T-helper 2 cell treated with Interferon-gamma antibody and Interleukin-4, amounts not matched to agents 100 ng/mL and 5 ng/mL, for 36 hours (primary cell): ENCODE data around the gene MGARP. TPM values are rescaled to one million over a fixed set of nuclear protein-coding genes. Genes with fewer than 3 reads are reported as not detected.
"Not testable (repeated sequence)": the region's sequence is repeated elsewhere in the genome, so short reads cannot be mapped to it uniquely, and the experiment has no call there.

ENCODE experiments used
- intact Hi-C: fragments of 100-400 bp; cut with micrococcal nuclease; formaldehyde crosslinking; loops from one replicate; pipeline ENCODE4 v1.15.1; 2023
- total RNA-seq: library from RNA; stranded (reverse); gene quantifications from 2 replicates; pipeline ENCODE4 v1.2.3, GENCODE V29; 2022

Gene MGARP
- total RNA-seq, 1 donor from 2014 or later = 0.16 TPM

DNA sequence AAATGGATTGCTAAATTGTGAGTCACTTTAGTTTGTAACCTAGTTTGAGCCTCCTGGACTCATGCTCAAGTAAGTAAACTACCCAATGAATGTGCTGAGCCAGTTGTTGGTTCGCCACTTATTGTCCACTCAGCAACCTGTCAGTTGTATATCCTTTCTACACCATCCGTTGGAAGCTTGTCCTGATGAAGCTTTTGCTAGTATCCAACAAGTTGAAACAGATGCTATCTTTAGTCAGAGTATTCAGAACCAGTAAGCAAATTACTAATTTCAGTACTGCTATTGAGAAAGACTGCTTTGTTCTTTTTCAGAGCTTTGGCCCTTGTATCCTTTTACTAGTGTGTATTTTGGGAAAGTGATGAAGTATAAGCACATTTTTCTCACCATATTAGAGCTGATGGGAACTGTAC, 17.0 kb upstream of the MGARP start:
- intact Hi-C loops = no loop called here

DNA sequence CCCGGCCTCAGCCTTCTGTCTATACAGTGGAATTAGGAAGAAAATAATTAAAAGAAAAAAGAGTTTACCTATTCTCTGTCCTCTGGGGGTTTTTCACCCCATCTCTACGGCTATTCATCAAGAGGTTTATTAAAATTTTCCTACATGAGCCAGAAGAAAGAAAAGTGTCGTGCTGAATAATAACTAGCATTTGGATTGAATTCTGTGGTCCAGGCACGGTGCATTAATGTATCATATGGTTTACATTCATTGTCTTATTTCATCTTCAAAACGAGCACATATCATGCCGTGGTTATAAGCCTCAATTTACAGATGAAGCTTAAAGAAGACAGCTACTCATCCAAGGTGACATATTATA, 15.9 kb upstream of the MGARP start:
- intact Hi-C loops = loop anchor here (1.0 kb wide), 4 partner anchors 67 to 266 kb away; no protein-coding TSS in a partner anchor

- intact Hi-C loops = loop anchor here (1.0 kb wide), 4 partner anchors 66 to 265 kb away; no protein-coding TSS in a partner anchor
Observed at GRCh38 chr4:139295206-139295941, 15.3 kb upstream of the MGARP start.

- intact Hi-C loops = no loop called here
Observed at GRCh38 chr4:139286186-139286698, 6.2 kb upstream of the MGARP start.

GRCh38 chr4:139282721-139283075, 2.7 kb upstream of the MGARP start:
- intact Hi-C loops = no loop called here

DNA sequence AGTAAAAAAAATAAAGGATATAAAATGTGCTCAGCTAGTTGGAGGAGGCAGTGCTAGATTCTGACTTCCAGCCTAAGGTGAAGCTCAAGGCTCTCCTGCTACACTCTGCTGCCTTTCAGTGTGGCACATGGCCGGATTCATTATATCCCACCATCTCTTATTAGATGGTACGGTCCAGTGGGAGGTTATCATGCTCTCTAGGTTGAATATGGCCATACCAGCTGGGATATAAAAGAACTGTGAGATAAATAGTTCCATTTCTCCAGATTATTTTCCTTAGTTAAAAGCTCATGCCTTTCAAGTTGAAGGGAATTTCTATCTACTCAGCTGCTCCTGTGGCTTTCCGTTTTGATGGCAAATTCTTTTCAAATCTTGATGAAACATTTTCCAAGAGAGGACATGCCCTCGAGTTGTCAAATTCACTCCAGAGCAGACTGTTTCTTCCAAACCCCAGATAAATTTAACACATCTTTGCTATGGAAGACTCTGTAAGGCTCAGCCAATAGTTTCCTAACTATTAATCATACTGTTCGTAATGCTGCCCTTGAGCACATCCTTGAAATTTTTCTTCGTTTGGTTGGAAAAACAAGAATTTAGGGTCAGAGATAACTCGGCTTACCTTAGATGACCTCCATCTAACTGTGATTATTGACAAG, 2.2 kb upstream of the MGARP start:
- intact Hi-C loops = no loop called here

DNA sequence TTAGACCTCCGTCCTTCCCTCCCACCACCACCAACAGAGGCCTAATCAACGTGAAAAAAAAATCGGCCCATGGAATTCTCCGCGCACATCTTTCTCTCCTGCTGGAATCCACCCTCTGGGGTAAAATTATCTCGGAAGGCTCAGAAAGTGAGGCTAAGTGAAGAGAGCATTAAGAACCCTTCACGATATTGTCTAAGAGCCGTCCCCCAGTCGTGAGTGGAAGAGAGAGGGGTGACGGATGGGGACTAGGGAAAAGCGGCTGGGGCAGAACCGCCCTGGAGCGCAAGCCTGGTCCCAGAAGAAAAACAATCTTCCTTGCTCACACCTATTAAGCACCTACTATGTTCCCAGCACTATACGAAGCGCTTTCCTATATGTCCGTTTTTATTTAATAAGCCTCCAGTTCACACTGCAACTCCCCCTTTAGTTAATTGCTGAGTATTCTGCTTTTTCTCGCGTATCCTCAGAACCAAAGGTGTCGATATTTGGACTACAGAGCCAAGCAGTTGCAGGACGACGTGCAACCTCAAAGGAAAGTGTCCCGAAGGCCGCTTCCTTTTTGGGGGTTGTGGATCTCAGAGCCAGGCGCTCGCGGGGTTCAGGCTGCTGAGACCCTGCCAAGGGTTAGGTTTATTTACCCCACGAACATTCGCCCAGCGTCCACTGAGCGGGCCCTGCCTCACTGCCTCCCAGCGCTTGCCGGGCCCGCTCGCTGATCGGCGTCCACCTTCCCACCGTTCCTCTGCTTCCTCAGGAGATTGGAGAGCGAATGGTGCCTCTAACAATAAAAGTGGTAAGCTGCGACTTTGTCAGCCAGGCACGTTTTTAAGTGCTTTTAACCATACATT, 889 bp downstream of the MGARP start:
- intact Hi-C loops = no loop called here

GRCh38 chr4:139278485-139278884, 1.5 kb downstream of the MGARP start:
- intact Hi-C loops = no loop called here

GRCh38 chr4:139275281-139275735, 4.7 kb downstream of the MGARP start:
- intact Hi-C loops = no loop called here

DNA sequence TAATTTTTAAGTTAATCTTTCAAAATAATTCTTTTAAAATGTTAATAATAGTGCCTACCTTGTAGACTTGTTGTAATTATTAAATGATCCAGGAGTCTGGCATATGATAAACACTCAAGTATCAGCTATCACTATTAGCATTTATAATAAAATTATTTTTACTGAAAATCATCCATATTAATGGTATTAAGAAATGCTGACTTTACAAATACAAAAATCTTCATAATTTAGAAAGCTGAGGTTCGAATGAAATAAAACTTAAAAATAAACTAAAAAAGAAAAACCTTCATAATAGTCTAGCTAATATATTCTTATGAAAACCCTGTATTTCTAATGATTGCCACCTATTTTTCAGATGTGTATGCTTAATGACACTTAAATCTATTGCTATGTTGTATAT, 5.2 kb downstream of the MGARP start:
- intact Hi-C loops = no loop called here

DNA sequence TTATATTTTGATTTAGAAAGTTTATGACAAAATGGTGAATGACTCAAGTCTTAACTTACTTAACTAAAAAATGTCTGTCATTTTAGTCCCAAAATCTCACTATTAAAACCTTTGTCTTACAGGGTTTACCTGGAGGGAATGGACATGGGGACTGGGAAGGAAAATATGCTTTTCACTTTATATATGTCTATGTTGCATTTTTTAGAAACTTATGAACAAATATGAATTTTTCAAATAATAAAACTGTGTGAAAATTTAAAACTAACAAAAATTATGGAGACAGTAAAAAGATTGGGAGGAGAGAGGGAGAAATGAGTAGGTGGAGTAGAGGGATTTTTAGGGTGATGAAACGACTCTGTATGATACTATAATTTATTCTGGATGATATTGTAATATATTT, 6.2 kb downstream of the MGARP start:
- intact Hi-C loops = no loop called here

DNA sequence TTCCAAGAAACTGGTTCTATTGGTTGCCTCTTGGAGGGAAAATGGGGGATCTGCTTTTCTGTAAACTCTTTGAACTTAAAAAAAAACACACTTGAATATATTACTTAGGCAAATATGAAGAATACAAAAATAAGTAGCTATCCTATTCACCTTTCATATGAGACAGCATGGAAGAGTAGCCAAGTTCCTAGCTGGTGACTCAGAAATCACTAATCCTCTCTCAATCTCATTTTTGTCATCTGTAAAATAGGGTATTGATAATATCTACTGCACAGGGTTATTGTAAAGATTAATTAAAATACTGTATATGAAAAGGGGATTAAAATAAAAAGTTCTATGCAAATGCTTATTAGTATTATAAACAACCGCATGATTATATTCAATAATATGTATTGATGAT, 12.7 kb downstream of the MGARP start:
- intact Hi-C loops = no loop called here

- intact Hi-C loops = loop anchor here (1.0 kb wide), 2 partner anchors 35 to 88 kb away; partner anchors contain the start of gene NAA15
Observed at GRCh38 chr4:139266583-139267257, 13.3 kb downstream of the MGARP start.

GRCh38 chr4:139266208-139266582, 13.8 kb downstream of the MGARP start:
- intact Hi-C loops = loop anchor here (1.0 kb wide), 2 partner anchors 35 to 88 kb away; partner anchors contain the start of gene NAA15

DNA sequence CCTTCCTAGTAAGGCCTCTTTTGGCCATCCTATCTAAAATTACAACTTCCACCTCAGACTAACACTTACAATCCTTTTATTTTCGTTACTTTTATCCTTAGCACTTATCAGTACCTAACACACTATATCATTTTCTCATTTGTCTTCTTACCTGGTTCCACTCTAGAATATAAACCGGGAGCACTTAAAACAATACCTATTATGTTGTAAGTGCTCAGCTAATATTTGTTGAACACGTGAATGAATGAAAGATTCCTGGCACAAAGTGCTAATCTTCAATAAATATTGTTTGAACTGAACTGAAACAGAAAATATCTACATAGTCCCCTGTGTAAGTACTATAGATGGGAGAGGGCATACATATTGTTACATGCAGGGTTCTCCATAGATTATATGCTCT, 14.4 kb downstream of the MGARP start:
- intact Hi-C loops = loop anchor here (1.0 kb wide), 2 partner anchors 36 to 87 kb away; partner anchors contain the start of gene NAA15

- intact Hi-C loops = no loop called here
Observed at GRCh38 chr4:139256349-139256748, 23.7 kb downstream of the MGARP start.

GRCh38 chr4:139255581-139255980, 24.4 kb downstream of the MGARP start:
- intact Hi-C loops = not testable (repeated sequence)

DNA sequence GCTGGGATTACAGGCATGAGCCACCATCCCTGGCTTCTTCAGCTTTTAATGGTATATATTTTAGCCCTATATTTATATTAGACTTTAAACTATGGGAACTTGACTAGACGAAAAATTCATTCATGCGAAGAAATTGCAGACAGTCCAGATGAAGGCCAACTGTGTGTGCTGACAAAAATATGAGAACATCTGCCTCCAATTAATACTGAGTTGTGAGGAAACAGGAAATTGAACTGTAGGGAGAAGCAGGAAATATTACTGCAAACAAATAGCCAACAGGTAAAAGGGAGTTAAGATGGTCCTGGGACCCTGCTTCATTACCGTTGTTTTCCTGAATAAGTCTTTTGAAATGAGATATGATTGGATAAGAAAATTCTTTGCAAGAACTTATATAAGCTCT, 26.3 kb downstream of the MGARP start:
- intact Hi-C loops = no loop called here

GRCh38 chr4:139253046-139253445, 27.0 kb downstream of the MGARP start:
- intact Hi-C loops = no loop called here

- intact Hi-C loops = no loop called here
Observed at GRCh38 chr4:139247700-139248238, 32.3 kb downstream of the MGARP start.

DNA sequence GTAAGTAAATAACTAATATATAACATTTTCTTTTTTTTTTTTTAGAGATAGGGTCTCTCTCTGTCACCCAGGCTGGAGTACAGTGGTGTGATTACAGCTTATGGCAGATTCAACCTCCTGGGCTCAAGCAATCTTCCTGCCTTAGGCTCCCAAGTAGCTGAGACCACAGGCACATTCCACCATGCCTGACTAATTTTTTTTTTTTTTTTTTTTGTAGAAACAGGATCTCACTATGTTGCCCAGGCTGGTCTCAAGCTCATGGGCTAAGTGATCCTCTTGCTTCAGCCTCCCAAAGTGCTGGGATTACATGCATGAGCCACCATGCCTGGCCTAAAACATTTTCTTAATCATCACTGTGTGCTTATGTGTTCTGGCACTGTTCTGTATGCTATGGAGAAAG, 32.8 kb downstream of the MGARP start:
- intact Hi-C loops = no loop called here
